Testis (tissue), 3 donors: ENCODE measurements around the gene FAM117B. TPM values are rescaled to one million over a fixed set of nuclear protein-coding genes. Genes with fewer than 3 reads are reported as not detected.

ENCODE experiments used
- DNase-seq: peaks from one replicate; pipeline ENCODE4 v3.0.0-alpha.2; 2019
- H3K27ac ChIP-seq, 2 donors: fragments of 200-600 bp; sonication (generic); one replicate each; pipeline ENCODE4 v1.5.1; 2019
- H3K27me3 ChIP-seq: fragments of 200-600 bp; sonication (generic); one replicate; pipeline ENCODE4 v1.5.1; 2019
- H3K36me3 ChIP-seq: fragments of 200-600 bp; sonication (generic); one replicate; pipeline ENCODE4 v1.5.1; 2017; ENCODE audit warnings: low read depth; ENCODE audit errors: missing control alignments
- H3K4me1 ChIP-seq: fragments of 200-600 bp; sonication (generic); one replicate; pipeline ENCODE4 v1.5.1; 2019
- H3K4me3 ChIP-seq, 2 donors: fragments of 200-600 bp; sonication (generic); one replicate each; pipeline ENCODE4 v1.5.1; 2017 to 2019
- H3K9me3 ChIP-seq: fragments of 200-600 bp; sonication (generic); one replicate; pipeline ENCODE4 v1.5.1; 2017
- CTCF ChIP-seq, 3 experiments: fragments of 450-650 bp in 2 of 3; fragments of 200-600 bp in 1 of 3; sonication (generic) in 1 of 3; IDR thresholded peaks; one replicate each; pipeline ENCODE4 v1.5.1; 2016 to 2019; ENCODE audit warnings: antibody characterized with exemption in 3 of 3, mild to moderate bottlenecking in 2 of 3, moderate library complexity in 1 of 3
- POLR2A ChIP-seq: fragments of 450-650 bp; IDR thresholded peaks from one replicate; pipeline ENCODE4 v1.6.1; 2017; ENCODE audit warnings: antibody characterized with exemption, mild to moderate bottlenecking, moderate library complexity
- WGBS, 2 donors: methylation state at CpG; one replicate each; pipeline ENCODE4 v1.1.5; 2018; 5-methylcytosine and 5-hydroxymethylcytosine counted together
- intact Hi-C: fragments of 100-400 bp; cut with DNase I; formaldehyde crosslinking; loops from one replicate; pipeline ENCODE4 v1.15.1; 2023; ENCODE audit warnings: low total_unique reads
- polyA plus RNA-seq: library from polyadenylated mRNA; stranded (reverse); fragments of 350-450 nt; fragmentation: Illumina TruSeq; extraction: RNeasy Lipid Tissue Mini Kit (QIAGEN cat#74804); gene quantifications from one replicate; pipeline ENCODE4 v1.2.3, GENCODE V29; 2014; ENCODE audit warnings: low read depth, low replicate concordance; ENCODE audit not compliant: insufficient read depth
- small RNA-seq, 2 donors: library from RNA; depleted of rRNA; stranded (forward); fragments of <200 nt; gene quantifications; one replicate each; pipeline ENCODE3, GENCODE V24; 2016
- total RNA-seq, 2 donors: library from RNA; depleted of rRNA; stranded (reverse); fragments of >200 nt; gene quantifications; one replicate each; pipeline ENCODE4 v1.2.3, GENCODE V29; 2016

Gene FAM117B
- total and polyA plus RNA-seq, 3 donors from 2014 or later, result 9.8 to 34.7 (median 28.0) TPM

- Histone ChIP-seq H3K4me3 (no peak overlapping the region), H3K27ac (peak overlapping the region in 1 of 2 donors; percentile 66), H3K9me3 (no peaks in the 10 kb centered on the region), H3K36me3 (no peaks in the 10 kb centered on the region), H3K27me3 (no peaks in the 10 kb centered on the region), H3K4me1 (peaks cover 35% of the 10 kb centered on the region)
- DNase-seq, result no peak
- TF ChIP-seq POLR2A (no peak), CTCF (IDR thresholded peaks at IDR 0.05) (no peak)
- intact Hi-C loops, result no loop called here
- 36 to 49% methylated on average over 3 of the region's 3 CpGs for WGBS, 2 donors
Measured at GRCh38 chr2:202818321-202818720, 183.6 kb downstream of the FAM117B start.

Small RNA genes within 50 kb of the gene (small RNA-seq; reads per million reads assigned to genes)
- gene MTND4LP17, result 0 reads per million in 2 donors

Other genes with a start within 250 kb of the FAM117B start
- 10 to 100 TPM; 36.0 to 41.8 TPM for gene ICA1L, start 236.8 kb downstream of the FAM117B start, total RNA-seq
- 18.9 TPM for gene ICA1L, start 236.8 kb downstream of the FAM117B start, polyA plus RNA-seq